K562 (cell line): Measurements from ENCODE around the gene DAPL1.

Source experiments
- CTCF ChIP-seq, 3 experiments: IDR thresholded peaks in 2 of 3; conservative IDR thresholded peaks in 1 of 3; 2 replicates each; pipeline ENCODE4 v1.5.1; 2011 to 2012; ENCODE audit warnings: low read length in 3 of 3, mild to moderate bottlenecking in 3 of 3, control low read depth in 2 of 3, improper control_type of control experiment in 1 of 3, inconsistent platforms in 1 of 3, low read depth in 1 of 3, mixed read lengths in 1 of 3, moderate library complexity in 1 of 3; ENCODE audit not compliant: insufficient read depth in 2 of 3
- FOXJ3 ChIP-seq: sonication (generic); formaldehyde crosslinking; IDR thresholded peaks from 2 replicates; pipeline ENCODE4 v1.4.0; 2020; ENCODE audit warnings: mild to moderate bottlenecking, missing genetic modification reagents
- GATAD2B ChIP-seq: fragments of 450-650 bp; IDR thresholded peaks from 2 replicates; pipeline ENCODE4 v1.6.1; 2017; ENCODE audit warnings: mild to moderate bottlenecking, borderline replicate concordance
- MTF1 ChIP-seq: fragments of 250-450 bp; sonication (Bioruptor Pico); IDR thresholded peaks from 2 replicates; pipeline ENCODE4 v1.9.0; 2021; ENCODE audit warnings: moderate library complexity, mild to moderate bottlenecking, inconsistent platforms, borderline replicate concordance
- RFX5 ChIP-seq: IDR thresholded peaks from 2 replicates; pipeline ENCODE4 v1.6.1; 2011; ENCODE audit warnings: low read depth, mild to moderate bottlenecking, improper control_type of control experiment, low read length
- TCF7L2 ChIP-seq: fragments of 150-350 bp; IDR thresholded peaks from 2 replicates; pipeline ENCODE4 v1.6.1; 2016; ENCODE audit warnings: low read depth, mild to moderate bottlenecking, low read length, moderate library complexity
- TEAD4 ChIP-seq, 2 experiments: sonication (generic) in 1 of 2; formaldehyde crosslinking in 1 of 2; IDR thresholded peaks; 2 replicates each; pipeline versions ENCODE4 v1.6.1 to v1.8.0; 2012 to 2022; ENCODE audit warnings: borderline replicate concordance in 1 of 2, inconsistent platforms in 1 of 2, low read length in 1 of 2, mild to moderate bottlenecking in 1 of 2, missing genetic modification reagents in 1 of 2
- TSHZ1 ChIP-seq: fragments of 250-450 bp; sonication (Bioruptor Pico); IDR thresholded peaks from 2 replicates; pipeline ENCODE4 v1.4.0; 2020; ENCODE audit warnings: mild to moderate bottlenecking, moderate library complexity

DNA sequence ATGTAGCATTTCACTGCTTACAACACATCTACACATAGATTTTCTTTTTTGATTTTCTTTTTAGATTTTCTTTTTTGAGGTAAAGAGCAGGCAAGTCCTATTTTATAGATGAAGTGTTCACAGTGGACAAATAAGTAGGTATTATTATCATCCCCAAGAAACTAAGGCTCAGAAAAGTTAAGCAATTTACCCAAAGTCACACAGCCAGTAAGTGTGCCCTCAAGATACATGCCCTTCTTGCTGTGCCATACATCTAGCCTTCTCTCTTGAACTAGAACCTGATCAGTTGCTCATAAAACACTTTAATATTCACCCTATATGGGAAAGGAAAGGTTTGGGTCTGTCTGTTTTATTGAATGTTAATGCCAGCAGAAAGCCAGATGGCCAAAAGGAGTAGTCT, 50.3 kb downstream of the DAPL1 start:
- TF ChIP-seq CTCF (IDR thresholded peaks at IDR 0.05 in 2 of 3, conservative IDR thresholded peaks at IDR 0.05 in 1 of 3; ENCODE audit: insufficient read depth in 2 of 3, low read depth in 1 of 3, low read length in 3 of 3) (no peak), FOXJ3 (no peak), GATAD2B (no peak), TEAD4 (IDR thresholded peaks at IDR 0.05; ENCODE audit: low read length) (no peak), TEAD4 (CRISPR knock-in tag; IDR thresholded peaks at IDR 0.05; ENCODE audit: borderline replicate concordance) (no peak), MTF1 (no peak), RFX5 (no peak), TSHZ1 (CRISPR knock-in tag) (no peak), TCF7L2 (no peak)
